IPS-15b (cell line): ENCODE results near the gene NXF1.
"Not testable (repeated sequence)": the region's sequence is repeated elsewhere in the genome, so short reads cannot be mapped to it uniquely, and the experiment has no call there.

Experiments used
- H3K27me3 ChIP-seq: one replicate; pipeline ENCODE4 v1.6.1; 2013; ENCODE audit warnings: low read length; ENCODE audit not compliant: control insufficient read depth, insufficient read depth
- H3K36me3 ChIP-seq: one replicate; pipeline ENCODE4 v1.6.1; 2013; ENCODE audit warnings: low read length; ENCODE audit not compliant: control insufficient read depth, insufficient read depth
- H3K4me1 ChIP-seq: one replicate; pipeline ENCODE4 v1.6.1; 2013; ENCODE audit warnings: mild to moderate bottlenecking, low read length; ENCODE audit not compliant: control insufficient read depth, insufficient read depth
- H3K4me3 ChIP-seq: one replicate; pipeline ENCODE4 v1.5.1; 2013; ENCODE audit warnings: low read depth, low read length
- H3K9ac ChIP-seq: one replicate; pipeline ENCODE4 v1.6.1; 2013; ENCODE audit warnings: low read depth, mild to moderate bottlenecking, low read length
- H3K9me3 ChIP-seq: one replicate; pipeline ENCODE4 v1.6.1; 2013; ENCODE audit warnings: mild to moderate bottlenecking, low read length; ENCODE audit not compliant: control insufficient read depth, insufficient read depth

Gene NXF1

GRCh38 chr11:62828130-62828529 lies 22.9 kb upstream of the NXF1 start:
- peaks cover 26% of the 10 kb centered on the region for H3K36me3 ChIP-seq
- H3K9ac ChIP-seq, H3K27me3 ChIP-seq, H3K4me1 ChIP-seq, H3K9me3 ChIP-seq, H3K4me3 ChIP-seq: not testable (repeated sequence)

- H3K36me3 ChIP-seq, result peaks cover 36% of the 10 kb centered on the region
- no peak overlapping the region for H3K4me3 ChIP-seq
- H3K9me3 ChIP-seq, result no peaks in the 10 kb centered on the region
These were observed 18.4 kb upstream of the NXF1 start for GRCh38 chr11:62823677-62824076.

GRCh38 chr11:62817129-62817528 lies 11.9 kb upstream of the NXF1 start:
- no peaks in the 10 kb centered on the region for H3K4me1 ChIP-seq
- H3K36me3 ChIP-seq, result peaks cover 10% of the 10 kb centered on the region
- H3K4me3 ChIP-seq, result no peak overlapping the region
- no peaks in the 10 kb centered on the region for H3K27me3 ChIP-seq
- no peaks in the 10 kb centered on the region for H3K9me3 ChIP-seq
- no peak overlapping the region for H3K9ac ChIP-seq

More at GRCh38 chr11:62823677-62824076, 18.4 kb upstream of the NXF1 start:
- Histone ChIP-seq H3K9ac (no peak overlapping the region), H3K27me3 (no peaks in the 10 kb centered on the region), H3K4me1 (no peaks in the 10 kb centered on the region)

DNA sequence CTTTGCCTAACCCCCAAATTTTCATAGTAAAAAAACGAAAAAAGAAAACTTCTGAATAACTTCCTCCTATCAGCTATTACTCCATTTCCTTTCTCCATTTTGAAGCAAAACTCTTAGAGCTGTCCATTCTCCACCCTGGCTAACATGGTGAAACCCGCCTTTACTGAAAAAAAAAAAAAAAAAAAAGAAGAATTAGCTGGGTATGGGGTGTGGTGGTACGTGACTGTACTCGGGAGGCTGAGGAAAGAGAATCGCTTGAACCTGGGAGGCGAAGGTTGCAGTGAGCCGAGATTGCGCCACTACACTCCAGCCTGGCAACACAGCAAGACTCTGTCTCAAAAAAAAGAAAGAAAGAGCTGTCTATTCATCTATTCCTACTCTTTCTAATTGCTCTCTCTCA lies 11.3 kb upstream of the NXF1 start:
- H3K4me1 ChIP-seq, result no peaks in the 10 kb centered on the region
- peaks cover 10% of the 10 kb centered on the region for H3K36me3 ChIP-seq
- H3K9me3 ChIP-seq, result no peaks in the 10 kb centered on the region
- no peak overlapping the region for H3K4me3 ChIP-seq
- H3K27me3 ChIP-seq, result no peaks in the 10 kb centered on the region
- no peak overlapping the region for H3K9ac ChIP-seq

- Histone ChIP-seq H3K27me3 (no peaks in the 10 kb centered on the region), H3K9ac (no peak overlapping the region), H3K36me3 (peaks cover 2% of the 10 kb centered on the region), H3K4me1 (no peaks in the 10 kb centered on the region), H3K4me3 (no peak overlapping the region), H3K9me3 (no peaks in the 10 kb centered on the region)
These were observed 6.4 kb upstream of the NXF1 start for GRCh38 chr11:62811659-62812058.

DNA sequence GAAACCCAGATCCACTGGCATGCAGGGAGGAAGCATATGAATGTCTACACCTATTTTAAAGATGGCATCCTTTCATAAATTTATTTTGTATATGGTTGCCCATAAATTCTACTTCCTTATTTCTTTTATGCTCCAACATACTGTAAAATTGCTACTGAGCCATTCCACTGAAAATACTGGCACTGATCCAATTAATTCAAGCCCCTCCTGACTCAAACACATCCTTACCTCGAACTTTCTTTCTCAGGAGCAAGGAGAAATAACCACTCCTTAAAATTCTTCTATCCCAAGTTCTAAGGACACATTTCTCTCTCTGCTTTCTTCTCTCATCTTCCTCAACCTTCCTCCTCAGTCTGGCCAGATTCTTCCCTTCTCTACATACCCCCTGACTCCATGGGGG lies 5.5 kb upstream of the NXF1 start:
- peaks cover 2% of the 10 kb centered on the region for H3K36me3 ChIP-seq
- H3K4me3 ChIP-seq, result no peak overlapping the region
- no peaks in the 10 kb centered on the region for H3K9me3 ChIP-seq
- peaks cover 6% of the 10 kb centered on the region for H3K4me1 ChIP-seq
- H3K27me3 ChIP-seq, result no peaks in the 10 kb centered on the region
- H3K9ac ChIP-seq, result no peak overlapping the region

DNA sequence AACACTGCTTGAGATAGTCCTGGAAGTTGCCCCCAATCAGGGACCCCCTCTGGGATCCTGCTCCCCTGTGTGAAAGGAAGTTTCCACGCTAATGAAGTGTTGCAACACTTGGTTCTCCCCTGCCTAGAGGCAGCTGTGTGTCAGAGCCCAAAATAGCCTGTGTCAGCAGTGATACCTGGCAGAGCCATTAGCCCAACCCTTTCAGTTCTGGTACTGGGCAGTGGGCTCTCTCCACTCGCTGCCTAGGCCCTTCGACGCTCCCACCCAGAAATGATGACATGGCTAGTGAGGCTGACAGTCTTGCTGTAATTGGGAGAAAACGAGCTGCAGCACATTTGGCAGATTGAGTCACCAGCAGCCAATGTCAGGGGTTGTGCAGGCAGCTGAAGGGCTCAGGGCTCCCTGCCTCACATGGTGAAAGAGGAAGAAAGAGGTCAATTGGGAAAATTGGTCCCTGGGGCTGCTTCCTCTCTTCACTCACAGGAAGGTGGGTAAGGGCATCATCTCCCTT lies 1.4 kb upstream of the NXF1 start:
- peaks cover 6% of the 10 kb centered on the region for H3K4me1 ChIP-seq
- no peak overlapping the region for H3K9ac ChIP-seq
- H3K27me3 ChIP-seq, result no peaks in the 10 kb centered on the region
- no peaks in the 10 kb centered on the region for H3K9me3 ChIP-seq
- no peak overlapping the region for H3K4me3 ChIP-seq
- H3K36me3 ChIP-seq, result peaks cover 8% of the 10 kb centered on the region

GRCh38 chr11:62805961-62806441 lies 761 bp upstream of the NXF1 start:
- peaks cover 12% of the 10 kb centered on the region for H3K36me3 ChIP-seq
- H3K9me3 ChIP-seq, result no peaks in the 10 kb centered on the region
- peak overlapping the region; percentile 76 for H3K4me3 ChIP-seq
- no peaks in the 10 kb centered on the region for H3K27me3 ChIP-seq
- peak overlapping the region; percentile 82 for H3K9ac ChIP-seq
- H3K4me1 ChIP-seq, result peaks cover 6% of the 10 kb centered on the region

- Histone ChIP-seq H3K9ac (peak overlapping the region; percentile 82), H3K4me3 (peak overlapping the region; percentile 76), H3K36me3 (peaks cover 24% of the 10 kb centered on the region)
These were observed 747 bp downstream of the NXF1 start for GRCh38 chr11:62804310-62805075.

GRCh38 chr11:62801071-62801470 lies 4.2 kb downstream of the NXF1 start:
- peaks cover under 1% of the 10 kb centered on the region for H3K4me1 ChIP-seq
- H3K4me3 ChIP-seq, result no peak overlapping the region
- H3K36me3 ChIP-seq, result peaks cover 43% of the 10 kb centered on the region
- no peaks in the 10 kb centered on the region for H3K9me3 ChIP-seq
- no peaks in the 10 kb centered on the region for H3K27me3 ChIP-seq
- no peak overlapping the region for H3K9ac ChIP-seq

More at GRCh38 chr11:62804310-62805075, 747 bp downstream of the NXF1 start:
- Histone ChIP-seq H3K27me3 (no peaks in the 10 kb centered on the region), H3K9me3 (no peaks in the 10 kb centered on the region), H3K4me1 (peaks cover 6% of the 10 kb centered on the region)

DNA sequence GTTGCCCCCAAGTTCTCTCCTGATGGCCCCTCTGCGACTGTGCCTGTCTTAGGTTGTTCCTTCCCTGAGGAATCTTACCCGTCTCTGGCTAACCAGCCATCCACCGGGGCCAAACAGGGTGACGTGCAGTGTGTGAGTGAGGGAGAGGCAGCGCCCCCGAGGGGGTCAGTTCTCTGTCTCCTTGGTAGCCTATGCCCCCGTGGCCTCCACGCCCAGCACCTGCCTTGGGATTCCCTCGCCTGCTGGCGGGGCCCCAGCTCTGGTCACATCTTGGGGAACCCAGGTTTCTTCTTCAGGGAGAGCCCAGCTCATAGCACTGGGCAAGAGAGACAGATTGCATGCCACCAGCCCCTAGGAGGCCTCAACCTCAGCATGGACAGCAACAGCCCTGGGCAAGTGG lies 5.8 kb downstream of the NXF1 start:
- Histone ChIP-seq H3K4me3 (no peak overlapping the region), H3K4me1 (no peaks in the 10 kb centered on the region), H3K9ac (no peak overlapping the region), H3K27me3 (no peaks in the 10 kb centered on the region), H3K9me3 (no peaks in the 10 kb centered on the region), H3K36me3 (peaks cover 59% of the 10 kb centered on the region)

DNA sequence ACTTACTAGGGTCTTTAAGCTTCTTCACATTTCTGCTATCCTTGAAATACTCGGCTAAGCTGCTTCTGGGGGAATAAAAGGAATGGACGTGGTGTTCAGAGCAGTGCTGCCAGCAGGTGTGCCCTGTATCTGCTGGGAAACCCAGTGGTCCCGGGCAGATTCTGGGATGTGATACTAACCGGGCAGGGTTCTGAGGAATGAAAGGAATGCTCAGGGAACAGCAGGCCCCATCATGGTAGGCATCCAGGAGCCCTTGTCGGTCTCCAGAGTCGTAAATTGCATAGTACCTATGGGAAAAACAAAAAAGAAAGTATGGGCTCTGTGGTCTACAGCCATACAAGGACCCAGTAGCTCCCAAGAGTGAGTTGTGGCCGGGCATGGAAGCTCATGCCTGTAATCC lies 9.0 kb downstream of the NXF1 start:
- no peak overlapping the region for H3K9ac ChIP-seq
- no peaks in the 10 kb centered on the region for H3K27me3 ChIP-seq
- peaks cover 54% of the 10 kb centered on the region for H3K36me3 ChIP-seq
- no peaks in the 10 kb centered on the region for H3K4me1 ChIP-seq
- no peaks in the 10 kb centered on the region for H3K9me3 ChIP-seq
- H3K4me3 ChIP-seq, result no peak overlapping the region
